Measurements from ENCODE around the gene NFKBIE. TPM values are rescaled to one million over a fixed set of nuclear protein-coding genes. Genes with fewer than 3 reads are reported as not detected.

The NFKBIE gene
- total and polyA plus RNA-seq, 2 of the 13 experiments (the other 11 are each of a cell fraction or from before 2014, with no cell fraction given), result 6.7 to 14.5 TPM

- TF ChIP-seq ATF6 (CRISPR knock-in tag; conservative IDR thresholded peaks at IDR 0.05) (no peak), ZNF317 (CRISPR knock-in tag; IDR thresholded peaks at IDR 0.05) (0 out of 2 replicates have a peak, but pooled peaks have one; percentile 15), WIZ (CRISPR knock-in tag; IDR thresholded peaks at IDR 0.05) (no peak), TEAD3 (CRISPR knock-in tag; optimal IDR thresholded peaks at IDR 0.05; ENCODE audit: borderline replicate concordance) (peak; percentile 53), MTF2 (CRISPR knock-in tag; IDR thresholded peaks at IDR 0.05; ENCODE audit: borderline replicate concordance) (no peak), ZFP36L1 (CRISPR knock-in tag; IDR thresholded peaks at IDR 0.05) (no peak), ADNP (CRISPR knock-in tag; IDR thresholded peaks at IDR 0.05) (no peak), ZNF33A (CRISPR knock-in tag; IDR thresholded peaks at IDR 0.05; ENCODE audit: borderline replicate concordance) (no peak), HIVEP1 (CRISPR knock-in tag; IDR thresholded peaks at IDR 0.05) (peak; percentile 26; the same call in 1 of the 2 replicates), ARID4A (CRISPR knock-in tag; IDR thresholded peaks at IDR 0.05; ENCODE audit: borderline replicate concordance) (peak; percentile 40; the same call in 1 of the 2 replicates), GTF2F1 (IDR thresholded peaks at IDR 0.05; ENCODE audit: low read length) (no peak), ETV6 (CRISPR knock-in tag; conservative IDR thresholded peaks at IDR 0.05) (no peak), LRRFIP1 (CRISPR knock-in tag; conservative IDR thresholded peaks at IDR 0.05) (no peak), SNRNP70 (IDR thresholded peaks at IDR 0.05; ENCODE audit: low read depth, low read length) (no peak), ZNF431 (CRISPR knock-in tag; IDR thresholded peaks at IDR 0.05; ENCODE audit: borderline replicate concordance, low read depth) (no peak), ZNF333 (CRISPR knock-in tag; IDR thresholded peaks at IDR 0.05; ENCODE audit: borderline replicate concordance) (0 out of 2 replicates have a peak, but pooled peaks have one; percentile 41), ATF7-NPFF (CRISPR knock-in tag; IDR thresholded peaks at IDR 0.05; ENCODE audit: low read depth) (peak; percentile 66; the same call in 1 of the 2 replicates), RFX3 (CRISPR knock-in tag; IDR thresholded peaks at IDR 0.05) (no peak), ZKSCAN8 (CRISPR knock-in tag; IDR thresholded peaks at IDR 0.05; ENCODE audit: borderline replicate concordance) (no peak), GFI1 (CRISPR knock-in tag; IDR thresholded peaks at IDR 0.05; ENCODE audit: borderline replicate concordance) (no peak)
Measured at GRCh38 chr6:44217332-44218143, 47.8 kb downstream of the NFKBIE start (continued).

All from HepG2 (cell line).